GM12801 (cell line): Measurements from ENCODE around the gene DENND4B.

Experiments used
- TF ChIP-seq, protein P1 (sequence below): IDR thresholded peaks from one replicate; pipeline ENCODE4 v1.5.1; 2011; ENCODE audit warnings: control low read depth; ENCODE audit not compliant: insufficient read length; ENCODE audit errors: extremely low read depth

The DENND4B gene

DNA sequence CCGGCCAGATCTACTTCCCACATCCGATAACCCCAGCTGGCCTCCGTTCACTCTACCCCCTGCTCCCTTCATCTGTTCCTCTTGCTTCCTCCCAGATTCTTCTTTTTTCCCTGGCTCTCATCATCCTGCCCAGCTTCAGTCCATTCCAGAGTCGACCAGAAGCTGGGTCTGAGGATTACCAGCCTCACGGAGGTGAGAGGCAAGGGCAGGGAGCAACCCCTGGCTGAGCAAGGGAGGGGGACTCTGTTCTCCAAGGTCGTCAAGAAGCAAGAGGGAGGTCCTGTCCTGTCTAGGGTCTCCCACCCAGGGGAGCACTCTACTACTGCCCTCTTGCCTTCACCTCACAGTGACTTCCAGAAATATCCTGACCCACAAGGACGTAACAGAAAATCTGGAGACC, 27.0 kb upstream of the DENND4B start:
- TF ChIP-seq, protein P1, sequence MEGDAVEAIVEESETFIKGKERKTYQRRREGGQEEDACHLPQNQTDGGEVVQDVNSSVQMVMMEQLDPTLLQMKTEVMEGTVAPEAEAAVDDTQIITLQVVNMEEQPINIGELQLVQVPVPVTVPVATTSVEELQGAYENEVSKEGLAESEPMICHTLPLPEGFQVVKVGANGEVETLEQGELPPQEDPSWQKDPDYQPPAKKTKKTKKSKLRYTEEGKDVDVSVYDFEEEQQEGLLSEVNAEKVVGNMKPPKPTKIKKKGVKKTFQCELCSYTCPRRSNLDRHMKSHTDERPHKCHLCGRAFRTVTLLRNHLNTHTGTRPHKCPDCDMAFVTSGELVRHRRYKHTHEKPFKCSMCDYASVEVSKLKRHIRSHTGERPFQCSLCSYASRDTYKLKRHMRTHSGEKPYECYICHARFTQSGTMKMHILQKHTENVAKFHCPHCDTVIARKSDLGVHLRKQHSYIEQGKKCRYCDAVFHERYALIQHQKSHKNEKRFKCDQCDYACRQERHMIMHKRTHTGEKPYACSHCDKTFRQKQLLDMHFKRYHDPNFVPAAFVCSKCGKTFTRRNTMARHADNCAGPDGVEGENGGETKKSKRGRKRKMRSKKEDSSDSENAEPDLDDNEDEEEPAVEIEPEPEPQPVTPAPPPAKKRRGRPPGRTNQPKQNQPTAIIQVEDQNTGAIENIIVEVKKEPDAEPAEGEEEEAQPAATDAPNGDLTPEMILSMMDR: no peak

DNA sequence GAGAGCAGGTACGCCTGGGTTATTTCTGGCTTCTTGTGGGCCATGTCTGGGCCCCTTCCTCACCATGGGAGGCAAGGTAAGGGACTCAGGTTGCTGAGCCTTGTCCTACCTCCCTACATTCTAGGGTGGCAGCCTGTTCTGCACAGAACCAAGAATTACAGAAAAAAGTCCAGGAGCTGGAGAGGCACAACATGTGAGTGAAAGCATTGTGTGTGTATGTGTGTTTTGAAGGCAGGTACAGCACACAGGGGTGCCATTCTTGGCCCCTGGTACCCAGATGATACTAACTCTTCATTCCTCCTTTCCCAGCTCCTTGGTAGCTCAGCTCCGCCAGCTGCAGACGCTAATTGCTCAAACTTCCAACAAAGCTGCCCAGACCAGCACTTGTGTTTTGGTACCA, 26.6 kb upstream of the DENND4B start:
- TF ChIP-seq, protein P1: no peak

DNA sequence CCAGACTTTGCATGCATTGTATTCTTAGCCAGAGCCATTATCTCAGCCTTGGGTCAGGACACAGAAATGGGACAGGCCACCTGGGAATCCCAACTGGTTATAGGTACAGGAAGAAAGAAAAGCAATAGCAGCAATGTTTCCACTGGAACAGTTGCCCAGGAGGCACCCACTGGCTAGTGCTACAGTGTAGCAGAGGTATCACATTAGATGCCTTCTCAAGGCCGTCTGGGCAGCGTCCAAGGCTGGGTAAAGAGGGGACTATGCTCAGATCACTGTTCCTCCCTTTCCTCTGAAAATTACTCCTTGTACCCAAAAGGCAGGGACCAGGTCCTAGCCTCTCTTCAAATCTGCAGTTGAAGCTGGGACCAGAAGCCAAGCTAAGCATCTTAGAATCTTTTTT, 23.8 kb upstream of the DENND4B start:
- TF ChIP-seq, protein P1: no peak

DNA sequence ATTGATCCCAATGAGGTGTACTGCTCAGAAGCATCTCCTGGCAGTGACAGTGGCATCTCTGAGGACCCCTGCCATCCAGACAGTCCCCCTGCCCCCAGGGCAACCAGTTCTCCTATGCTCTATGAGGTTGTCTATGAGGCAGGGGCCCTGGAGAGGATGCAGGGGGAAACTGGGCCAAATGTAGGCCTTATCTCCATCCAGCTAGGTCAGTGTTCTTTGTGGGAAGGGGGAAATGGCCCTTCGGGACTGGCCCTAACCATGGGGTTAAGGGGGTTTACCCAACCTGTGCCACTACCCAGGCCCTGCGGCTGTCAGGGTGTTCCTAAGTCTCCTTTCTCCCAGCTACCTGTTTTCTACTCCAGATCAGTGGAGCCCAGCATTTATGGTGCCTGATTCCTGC, 22.5 kb upstream of the DENND4B start:
- TF ChIP-seq, protein P1: no peak

DNA sequence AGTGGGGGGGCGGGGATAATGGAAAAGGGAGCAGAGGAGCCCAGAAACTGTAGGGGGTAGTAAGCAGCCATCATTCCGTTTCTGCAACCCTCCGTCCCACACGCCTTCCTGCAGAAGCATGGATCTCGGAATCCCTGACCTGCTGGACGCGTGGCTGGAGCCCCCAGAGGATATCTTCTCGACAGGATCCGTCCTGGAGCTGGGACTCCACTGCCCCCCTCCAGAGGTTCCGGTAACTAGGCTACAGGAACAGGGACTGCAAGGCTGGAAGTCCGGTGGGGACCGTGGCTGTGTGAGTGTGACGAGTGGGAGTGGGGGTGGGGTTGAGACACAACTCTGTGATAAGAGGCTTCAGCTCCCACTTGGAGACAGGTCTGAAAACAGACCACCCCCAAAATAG, 21.9 kb upstream of the DENND4B start:
- TF ChIP-seq, protein P1: no peak

DNA sequence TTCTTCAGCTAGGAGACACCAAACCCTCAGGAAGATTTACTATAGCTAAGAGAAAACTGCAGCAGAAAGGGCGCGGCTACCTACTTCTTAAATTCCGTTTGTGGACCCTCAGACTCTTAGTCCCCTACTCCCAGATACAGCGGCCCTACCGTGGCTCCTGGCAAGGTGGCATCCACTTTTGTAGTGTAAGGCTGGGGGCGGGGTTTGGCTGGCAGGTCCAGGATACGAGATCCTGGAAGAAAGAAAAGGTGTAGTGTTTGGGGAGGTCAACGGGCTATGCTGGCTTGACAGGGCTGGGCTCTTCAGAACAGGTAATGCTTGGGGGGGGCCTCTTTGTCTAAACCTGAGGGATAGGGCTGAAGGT, 21.5 kb upstream of the DENND4B start:
- TF ChIP-seq, protein P1: no peak

DNA sequence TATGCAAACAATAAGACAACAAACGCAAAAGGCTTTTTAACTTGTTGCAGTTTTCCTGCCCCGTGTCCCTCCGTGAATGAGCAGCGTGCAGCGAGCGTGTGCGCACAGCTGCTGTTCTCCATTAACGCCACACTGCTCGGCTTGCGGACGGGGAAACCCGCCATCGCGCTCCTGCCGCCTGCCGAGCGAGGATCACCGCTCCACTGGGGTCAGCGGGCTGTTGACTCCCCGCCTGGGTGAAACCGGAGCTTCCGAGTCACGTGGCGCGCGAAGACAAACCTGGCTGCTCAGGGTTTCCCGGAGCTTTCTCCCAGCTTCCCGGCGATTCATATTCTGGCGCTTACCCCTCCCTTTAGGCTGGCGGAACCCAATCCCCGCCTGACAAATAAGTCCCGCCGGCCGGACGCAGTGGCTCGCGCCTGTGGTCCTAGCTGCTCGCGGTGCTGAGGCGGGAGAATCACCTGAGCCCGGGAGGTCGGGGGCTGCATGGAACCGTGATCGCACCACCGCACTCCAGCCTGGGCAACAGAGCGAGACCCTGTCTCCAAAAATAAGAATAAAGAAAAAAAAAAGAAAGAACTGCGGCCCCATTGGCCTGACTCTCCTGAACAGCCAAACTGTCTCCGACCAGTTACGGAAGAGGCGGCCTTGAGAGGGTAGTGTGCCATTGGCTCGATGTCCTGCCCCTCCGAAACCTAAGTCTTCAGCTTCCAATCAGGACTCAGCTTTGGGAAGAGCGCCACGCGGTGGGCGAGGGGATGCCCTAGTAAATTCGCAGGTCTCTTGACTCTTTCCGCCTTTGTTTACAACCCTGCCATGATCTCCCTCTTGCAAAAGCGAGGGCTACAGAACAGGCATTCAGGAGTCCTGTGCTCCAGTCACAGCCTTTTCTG, 20.8 kb upstream of the DENND4B start, which contains the start of gene CREB3L4:
Gene CREB3L4 (plus strand): TSS at position 796 of the 893 bp plus-strand sequence. CDS start 624 bp downstream, outside the sequence.
- TF ChIP-seq, protein P1: no peak
